Measurements from ENCODE around the gene GRK5.

Gene GRK5

DNA sequence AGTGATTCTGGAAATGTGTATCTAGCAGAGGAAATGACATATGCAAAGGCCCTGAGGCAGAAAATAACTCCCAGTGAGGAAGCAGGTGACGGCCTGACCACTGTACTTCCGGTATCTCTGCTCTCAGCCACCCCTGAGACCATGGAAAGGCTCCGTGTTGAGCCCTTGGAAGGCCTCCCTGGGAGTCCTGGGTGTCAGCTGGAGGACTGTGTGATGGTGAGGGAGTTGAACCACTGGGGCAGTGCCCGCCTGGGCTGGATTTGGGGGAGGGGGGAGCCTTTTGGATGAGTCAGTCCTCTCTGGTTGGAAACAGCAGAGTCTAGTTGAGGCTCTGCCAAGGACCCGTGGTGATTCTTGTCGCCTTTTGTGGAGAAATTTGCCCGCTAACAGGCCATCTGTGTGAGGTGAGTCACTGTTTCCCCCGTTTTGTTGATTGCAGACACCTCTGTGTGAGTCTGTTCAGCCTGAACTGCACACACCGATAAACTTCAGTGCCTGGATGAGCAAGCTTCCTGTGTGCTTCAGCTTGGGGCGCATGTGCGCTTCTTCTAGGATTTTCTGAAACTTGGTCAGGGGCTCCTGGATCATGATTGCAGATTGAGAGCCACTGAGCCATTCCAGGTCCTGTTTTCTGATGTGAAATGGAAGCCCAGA is 98.6 kb downstream of the GRK5 start:
- Histone ChIP-seq H3K27me3 (replicated peaks) (no peaks in the 10 kb centered on the region), H3K36me3 (replicated peaks) (no peaks in the 10 kb centered on the region), H3K4me3 (ENCODE audit: low read depth, low read length) (no peak overlapping the region), H3K27ac (peak overlapping the region; percentile 65)
- in situ Hi-C loops (cut with HindIII; ENCODE audit: low pct_ligation_motif_present, low sequenced_read_pairs), result no loop called here
- no peak for TF ChIP-seq CTCF (IDR thresholded peaks at IDR 0.05; ENCODE audit: low read depth, low read length, missing control alignments)
- peak; percentile 95 for DNase-seq

- Histone ChIP-seq H3K27ac (peak overlapping the region; percentile 65), H3K4me3 (ENCODE audit: low read depth, low read length) (no peak overlapping the region), H3K27me3 (replicated peaks) (no peaks in the 10 kb centered on the region), H3K36me3 (replicated peaks) (no peaks in the 10 kb centered on the region)
- in situ Hi-C loops (cut with HindIII; ENCODE audit: low pct_ligation_motif_present, low sequenced_read_pairs), result no loop called here
- no peak for DNase-seq
- TF ChIP-seq CTCF (IDR thresholded peaks at IDR 0.05; ENCODE audit: low read depth, low read length, missing control alignments), result peak; percentile 57
Observed at GRCh38 chr10:119306514-119306951, 99.2 kb downstream of the GRK5 start.

GRCh38 chr10:119306986-119307392 is 99.6 kb downstream of the GRK5 start:
- in situ Hi-C loops (cut with HindIII; ENCODE audit: low pct_ligation_motif_present, low sequenced_read_pairs), result no loop called here
- H3K4me3 ChIP-seq (ENCODE audit: low read depth, low read length), result no peak overlapping the region
- H3K27me3 ChIP-seq (replicated peaks), result no peaks in the 10 kb centered on the region
- no peak for TF ChIP-seq CTCF (IDR thresholded peaks at IDR 0.05; ENCODE audit: low read depth, low read length, missing control alignments)
- DNase-seq, result no peak
- no peaks in the 10 kb centered on the region for H3K36me3 ChIP-seq (replicated peaks)
- H3K27ac ChIP-seq, result no peak overlapping the region

DNA sequence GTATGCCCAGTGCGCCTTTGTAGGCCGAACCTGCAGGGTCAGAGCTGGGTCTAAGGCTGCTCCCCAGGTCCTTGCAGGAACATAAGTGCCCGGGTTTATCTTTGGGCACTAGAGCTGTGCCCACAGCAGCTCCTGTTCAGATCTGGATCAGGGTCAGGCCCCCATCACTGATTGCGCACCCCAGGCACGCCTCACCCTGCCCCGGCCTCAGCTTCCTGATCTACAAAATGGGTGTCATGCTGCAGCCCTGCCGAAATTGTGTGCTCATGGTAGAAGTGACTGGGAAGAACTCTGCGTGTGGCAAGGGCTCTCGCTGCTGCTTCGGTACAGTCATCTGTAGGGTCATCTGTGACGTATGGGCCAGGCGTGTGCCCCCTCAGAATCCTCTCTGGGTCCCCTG is 100.7 kb downstream of the GRK5 start:
- TF ChIP-seq CTCF (IDR thresholded peaks at IDR 0.05; ENCODE audit: low read depth, low read length, missing control alignments), result no peak
- H3K27ac ChIP-seq, result no peak overlapping the region
- no peaks in the 10 kb centered on the region for H3K27me3 ChIP-seq (replicated peaks)
- H3K4me3 ChIP-seq (ENCODE audit: low read depth, low read length), result no peak overlapping the region
- DNase-seq, result no peak
- in situ Hi-C loops (cut with HindIII; ENCODE audit: low pct_ligation_motif_present, low sequenced_read_pairs), result no loop called here
- H3K36me3 ChIP-seq (replicated peaks), result no peaks in the 10 kb centered on the region

DNA sequence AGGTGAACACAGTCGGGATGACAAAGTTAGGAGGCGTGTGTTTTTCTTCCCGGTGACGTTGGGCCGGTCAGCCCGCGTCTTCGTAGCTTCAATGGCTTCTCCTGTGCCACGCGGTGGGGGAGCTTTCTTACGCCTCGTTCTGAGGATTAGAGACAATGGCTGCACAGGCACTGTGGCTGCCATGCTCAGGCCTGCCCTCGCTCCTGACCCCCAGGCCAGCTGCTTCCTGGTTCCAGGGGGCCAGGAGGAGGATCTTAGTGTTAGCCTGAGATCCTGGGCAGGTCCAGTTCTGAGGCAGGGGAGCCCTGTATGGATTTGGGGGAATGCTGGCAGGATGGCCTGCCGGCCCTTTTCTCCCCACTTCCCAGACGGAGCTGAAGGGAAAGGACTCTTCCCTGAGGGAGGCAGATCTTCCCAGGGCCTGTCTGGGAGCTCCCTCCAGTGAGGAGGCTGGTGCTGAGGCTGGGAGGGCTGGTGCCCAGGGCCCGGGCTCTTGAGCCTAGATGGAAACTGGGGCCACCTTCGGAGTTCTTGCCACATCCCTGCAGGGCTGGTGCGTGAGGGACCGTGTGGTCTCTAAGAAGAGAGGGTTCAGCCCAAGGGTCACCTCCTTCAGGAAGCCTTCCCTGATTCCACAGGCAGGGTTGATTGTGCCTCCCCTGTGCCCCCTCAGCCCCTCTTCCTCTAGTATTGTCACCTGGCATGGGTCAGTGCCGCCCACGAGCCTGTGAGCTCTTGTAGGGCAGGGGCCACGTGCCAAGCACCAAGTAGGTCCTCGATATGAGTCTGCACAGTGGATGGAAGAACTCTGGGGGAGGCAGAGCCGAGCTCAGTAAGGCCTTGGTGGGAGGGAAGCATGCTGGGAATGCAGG is 101.4 kb downstream of the GRK5 start:
- TF ChIP-seq CTCF (IDR thresholded peaks at IDR 0.05; ENCODE audit: low read depth, low read length, missing control alignments), result no peak
- Histone ChIP-seq H3K27me3 (replicated peaks) (no peaks in the 10 kb centered on the region), H3K36me3 (replicated peaks) (no peaks in the 10 kb centered on the region), H3K27ac (no peak overlapping the region), H3K4me3 (ENCODE audit: low read depth, low read length) (no peak overlapping the region)
- DNase-seq, result no peak
- in situ Hi-C loops (cut with HindIII; ENCODE audit: low pct_ligation_motif_present, low sequenced_read_pairs), result no loop called here

Data from brain microvascular endothelial cell (primary cell).